Mesenchymal stem cell (in vitro differentiated cells and primary cell): ENCODE results near the gene NMBR.
"Not testable (repeated sequence)": the region's sequence is repeated elsewhere in the genome, so short reads cannot be mapped to it uniquely, and the experiment has no call there.

Experiments
- DNase-seq: peaks from one replicate; pipeline ENCODE4 v3.0.0-alpha.2; 2013
- H2AFZ ChIP-seq: one replicate; pipeline ENCODE4 v1.6.1; 2013; ENCODE audit warnings: low read depth, mild to moderate bottlenecking, control low read depth, inconsistent platforms, low read length, moderate library complexity
- H2AK5ac ChIP-seq: 2 replicates; pipeline ENCODE4 v1.6.1; 2013; ENCODE audit warnings: low read length, moderate library complexity, mild to moderate bottlenecking, inconsistent platforms; ENCODE audit not compliant: severe bottlenecking
- H2BK120ac ChIP-seq: one replicate; pipeline ENCODE4 v1.6.1; 2013; ENCODE audit warnings: low read depth, mild to moderate bottlenecking, inconsistent platforms, low read length, moderate library complexity
- H2BK12ac ChIP-seq, 2 experiments: one replicate each; pipeline ENCODE4 v1.6.1; 2013; ENCODE audit warnings: inconsistent platforms in 2 of 2, low read length in 2 of 2, mild to moderate bottlenecking in 2 of 2, moderate library complexity in 2 of 2, control low read depth in 1 of 2
- H2BK15ac ChIP-seq: one replicate; pipeline ENCODE4 v1.6.1; 2013; ENCODE audit warnings: mild to moderate bottlenecking, low read depth, inconsistent platforms; ENCODE audit not compliant: poor library complexity, severe bottlenecking
- H2BK5ac ChIP-seq: 2 replicates; pipeline ENCODE4 v1.6.1; 2013; ENCODE audit warnings: low read depth, mild to moderate bottlenecking, low read length, control low read depth, inconsistent platforms; ENCODE audit not compliant: poor library complexity, severe bottlenecking
- H3K14ac ChIP-seq, 2 experiments: one replicate each; pipeline ENCODE4 v1.6.1; 2013; ENCODE audit warnings: inconsistent platforms in 2 of 2, low read length in 2 of 2, control low read depth in 1 of 2, mild to moderate bottlenecking in 1 of 2, moderate library complexity in 1 of 2
- H3K18ac ChIP-seq, 2 experiments: one replicate each; pipeline ENCODE4 v1.6.1; 2013; ENCODE audit warnings: inconsistent platforms in 2 of 2, low read length in 2 of 2, control low read depth in 1 of 2, low read depth in 1 of 2, mild to moderate bottlenecking in 1 of 2
- H3K23ac ChIP-seq, 2 experiments: one replicate each; pipeline ENCODE4 v1.6.1; 2013; ENCODE audit warnings: inconsistent platforms in 2 of 2, low read length in 2 of 2, mild to moderate bottlenecking in 2 of 2, moderate library complexity in 2 of 2, control low read depth in 1 of 2
- H3K27ac ChIP-seq: 2 replicates; pipeline ENCODE4 v1.5.1; 2013; ENCODE audit warnings: mild to moderate bottlenecking, moderate library complexity, low read length, control low read depth, inconsistent platforms; ENCODE audit not compliant: poor library complexity, severe bottlenecking
- H3K27me3 ChIP-seq, 2 experiments: 2 replicates each; pipeline versions ENCODE4 v1.6.1 to v1.7.0; 2013; ENCODE audit warnings: low read length in 2 of 2, mild to moderate bottlenecking in 2 of 2, moderate library complexity in 2 of 2, control low read depth in 1 of 2, inconsistent platforms in 1 of 2; ENCODE audit not compliant: control insufficient read depth in 1 of 2, insufficient read depth in 1 of 2
- H3K36me3 ChIP-seq, 2 experiments: 2 replicates each; pipeline versions ENCODE4 v1.6.1 to v1.7.0; 2013; ENCODE audit warnings: low read length in 2 of 2, control low read depth in 1 of 2, inconsistent platforms in 1 of 2, low read depth in 1 of 2, mild to moderate bottlenecking in 1 of 2; ENCODE audit not compliant: insufficient read depth in 2 of 2, control insufficient read depth in 1 of 2
- H3K4ac ChIP-seq, 2 experiments: one replicate each; pipeline ENCODE4 v1.6.1; 2013; ENCODE audit warnings: inconsistent platforms in 2 of 2, low read length in 2 of 2, mild to moderate bottlenecking in 2 of 2, moderate library complexity in 2 of 2, control low read depth in 1 of 2, low read depth in 1 of 2
- H3K4me1 ChIP-seq: 2 replicates; pipeline ENCODE4 v1.6.1; 2013; ENCODE audit warnings: low read depth, low read length, control low read depth; ENCODE audit not compliant: control insufficient read depth, insufficient read depth
- H3K4me2 ChIP-seq: 2 replicates; pipeline ENCODE4 v1.6.1; 2013; ENCODE audit warnings: low read length, mild to moderate bottlenecking, inconsistent platforms; ENCODE audit not compliant: poor library complexity, severe bottlenecking
- H3K4me3 ChIP-seq, 2 experiments: 2 replicates each; pipeline versions ENCODE4 v1.5.1 to v1.7.0; 2013; ENCODE audit warnings: low read length in 2 of 2, mild to moderate bottlenecking in 2 of 2, control low read depth in 1 of 2, low read depth in 1 of 2; ENCODE audit not compliant: insufficient read depth in 1 of 2
- H3K79me1 ChIP-seq: replicated peaks from 2 replicates; pipeline ENCODE4 v1.6.1; 2013; ENCODE audit warnings: mild to moderate bottlenecking, control low read depth, low read length, inconsistent platforms; ENCODE audit not compliant: poor library complexity, severe bottlenecking
- H3K9ac ChIP-seq: 2 replicates; pipeline ENCODE4 v1.7.0; 2013; ENCODE audit warnings: mild to moderate bottlenecking, low read length, moderate library complexity
- H3K9me3 ChIP-seq: 2 replicates; pipeline ENCODE4 v1.7.0; 2013; ENCODE audit warnings: mild to moderate bottlenecking, low read length; ENCODE audit not compliant: control insufficient read depth
- H4K8ac ChIP-seq: one replicate; pipeline ENCODE4 v1.6.1; 2013; ENCODE audit warnings: inconsistent platforms, mild to moderate bottlenecking, low read length, moderate library complexity
- H4K91ac ChIP-seq: one replicate; pipeline ENCODE4 v1.6.1; 2013; ENCODE audit warnings: mild to moderate bottlenecking, low read length, inconsistent platforms
- WGBS: methylation state at CpG from one replicate; pipeline ENCODE4 v1.1.7; 2013; ENCODE audit warnings: mixed read lengths; 5-methylcytosine and 5-hydroxymethylcytosine counted together

The NMBR gene

GRCh38 chr6:142156758-142157068 lies 9.8 kb upstream of the NMBR start:
- H3K14ac ChIP-seq, H3K4me1 ChIP-seq, H2BK12ac ChIP-seq, H4K8ac ChIP-seq, H3K4ac ChIP-seq, H3K27ac ChIP-seq, H3K27me3 ChIP-seq, H3K9me3 ChIP-seq, H2AFZ ChIP-seq, H2BK15ac ChIP-seq, H3K18ac ChIP-seq, H3K4me2 ChIP-seq, H2BK5ac ChIP-seq, H2BK120ac ChIP-seq, H3K79me1 ChIP-seq, H3K23ac ChIP-seq, H3K9ac ChIP-seq, H4K91ac ChIP-seq, H3K4me3 ChIP-seq, H2AK5ac ChIP-seq, DNase-seq, H3K36me3 ChIP-seq: not testable (repeated sequence)
- 86% methylated on average over 4 of the region's 4 CpGs for WGBS

GRCh38 chr6:142155895-142156757 lies 9.2 kb upstream of the NMBR start:
- Histone ChIP-seq H4K91ac (no peak overlapping the region), H3K36me3 (peaks cover 0 to 3% of the 10 kb centered on the region in 2 experiments), H2BK15ac (no peak overlapping the region), H3K4me3 (peak overlapping the region in 1 of 2 experiments; percentile 36), H2AK5ac (no peak overlapping the region), H3K4me1 (no peaks in the 10 kb centered on the region), H2BK12ac (no peak overlapping the region), H3K4me2 (no peak overlapping the region), H4K8ac (no peak overlapping the region), H3K79me1 (peaks cover 4% of the 10 kb centered on the region), H3K4ac (no peak overlapping the region), H2BK5ac (no peak overlapping the region), H3K9ac (peak overlapping the region; percentile 85), H3K9me3 (no peaks in the 10 kb centered on the region), H3K27ac (peak overlapping the region; percentile 4), H3K14ac (no peak overlapping the region), H2AFZ (no peak overlapping the region), H3K23ac (no peak overlapping the region), H3K27me3 (no peaks in the 10 kb centered on the region), H3K18ac (peak overlapping the region in 1 of 2 experiments; percentile 21), H2BK120ac (no peak overlapping the region)
- peak; percentile 51 for DNase-seq
- WGBS: 74% methylated on average over 3 of the region's 5 CpGs

GRCh38 chr6:142155091-142155490 lies 8.2 kb upstream of the NMBR start:
- H3K4ac ChIP-seq: no peak overlapping the region
- H2BK120ac ChIP-seq: no peak overlapping the region
- H3K27me3 ChIP-seq: no peaks in the 10 kb centered on the region
- no peak overlapping the region for H2BK15ac ChIP-seq
- H3K4me2 ChIP-seq: no peak overlapping the region
- H3K79me1 ChIP-seq: peaks cover 3% of the 10 kb centered on the region
- 91% methylated on average over 2 of the region's 3 CpGs for WGBS
- no peak overlapping the region for H2BK5ac ChIP-seq
- no peak overlapping the region for H3K23ac ChIP-seq
- no peak for DNase-seq
- H3K14ac ChIP-seq: no peak overlapping the region
- H3K9ac ChIP-seq: no peak overlapping the region
- H4K8ac ChIP-seq: no peak overlapping the region
- H3K9me3 ChIP-seq: no peaks in the 10 kb centered on the region
- H3K18ac ChIP-seq: no peak overlapping the region
- H4K91ac ChIP-seq: no peak overlapping the region
- H3K27ac ChIP-seq: no peak overlapping the region
- no peak overlapping the region for H2AFZ ChIP-seq
- H3K4me1 ChIP-seq: no peaks in the 10 kb centered on the region
- H2AK5ac ChIP-seq: no peak overlapping the region
- peaks cover 0 to 1% of the 10 kb centered on the region in 2 experiments for H3K36me3 ChIP-seq
- H3K4me3 ChIP-seq: no peak overlapping the region
- no peak overlapping the region for H2BK12ac ChIP-seq

- H2AFZ ChIP-seq: no peak overlapping the region
- WGBS: 100% methylated on average over 1 of the region's 1 CpG
Observed at GRCh38 chr6:142154336-142154735, 7.4 kb upstream of the NMBR start.

More at GRCh38 chr6:142154336-142154735, 7.4 kb upstream of the NMBR start:
- no peak for DNase-seq
- Histone ChIP-seq H4K91ac (no peak overlapping the region), H3K27me3 (no peaks in the 10 kb centered on the region), H2BK15ac (no peak overlapping the region), H3K4me2 (no peak overlapping the region), H3K23ac (no peak overlapping the region), H3K27ac (no peak overlapping the region), H3K9me3 (no peaks in the 10 kb centered on the region), H2BK12ac (no peak overlapping the region), H2AK5ac (no peak overlapping the region), H4K8ac (no peak overlapping the region), H3K9ac (peak overlapping the region; percentile 28), H3K14ac (no peak overlapping the region), H3K79me1 (peaks cover 3% of the 10 kb centered on the region), H3K18ac (no peak overlapping the region), H3K4me3 (no peak overlapping the region), H3K4ac (no peak overlapping the region), H2BK5ac (no peak overlapping the region), H3K36me3 (peaks cover 0 to under 1% of the 10 kb centered on the region in 2 experiments), H2BK120ac (no peak overlapping the region), H3K4me1 (no peaks in the 10 kb centered on the region)
